IMR-90 (cell line): ENCODE measurements around the gene MAN2A2. TPM values are rescaled to one million over a fixed set of nuclear protein-coding genes. Genes with fewer than 3 reads are reported as not detected.

ENCODE experiments used
- ATAC-seq: fragments of 200-7000 bp; cut with Tn5 transposase; 2 replicates; pipeline ENCODE4 v1.9.1; 2020; ENCODE audit warnings: low read depth, mild to moderate bottlenecking, moderate library complexity
- Bru-seq: library from RNA; stranded (reverse); fragments of 400-500 nt; gene quantifications from one replicate; lab custom pipeline; 2021; lab: Mats Ljungman, UMichigan
- BruChase-seq, 2 experiments: library from RNA; stranded (reverse); fragments of 400-500 nt; gene quantifications; one replicate each; lab custom pipeline; 2021; lab: Mats Ljungman, UMichigan
- BruUV-seq: library from RNA; stranded (reverse); fragments of 400-500 nt; replicated peaks from 2 replicates; lab custom pipeline; 2021; lab: Mats Ljungman, UMichigan
- CTCF ChIA-PET: fragments of 300-600 bp; formaldehyde crosslinking; extraction: SDS; loops from one replicate; lab custom pipeline; 2021; ENCODE audit warnings: antibody characterized with exemption; lab: Yijun Ruan, JAX
- POLR2A ChIA-PET: fragments of 300-600 bp; sonication (Branson Sonifier 250); formaldehyde crosslinking; loops from one replicate; lab custom pipeline; 2022; ENCODE audit warnings: antibody characterized with exemption; ENCODE audit not compliant: unreplicated experiment; lab: Charles Lee
- DNase-seq: peaks from one replicate; pipeline ENCODE4 v3.0.0; 2013
- H2AFZ ChIP-seq: replicated peaks from 2 replicates; pipeline ENCODE3; 2013; ENCODE audit warnings: low read length, mild to moderate bottlenecking; ENCODE audit not compliant: poor library complexity
- H2AK5ac ChIP-seq: 2 replicates; pipeline ENCODE4 v1.6.1; 2013; ENCODE audit warnings: low read depth, low read length, inconsistent platforms
- H2AK9ac ChIP-seq: replicated peaks from 2 replicates; pipeline ENCODE3; 2013; ENCODE audit warnings: mild to moderate bottlenecking, low read depth, low read length, moderate library complexity; ENCODE audit not compliant: poor library complexity
- H2BK120ac ChIP-seq: 2 replicates; pipeline ENCODE4 v1.6.1; 2013; ENCODE audit warnings: low read depth, low read length, inconsistent platforms
- H2BK15ac ChIP-seq: 3 replicates; pipeline ENCODE4 v1.6.1; 2013; ENCODE audit warnings: low read depth, low read length, inconsistent platforms
- H2BK20ac ChIP-seq: 2 replicates; pipeline ENCODE4 v1.6.1; 2013; ENCODE audit warnings: low read depth, mild to moderate bottlenecking, inconsistent platforms, low read length, moderate library complexity
- H2BK5ac ChIP-seq: 2 replicates; pipeline ENCODE4 v1.6.1; 2013; ENCODE audit warnings: mild to moderate bottlenecking, low read depth, low read length, inconsistent platforms; ENCODE audit not compliant: poor library complexity, severe bottlenecking
- H3K14ac ChIP-seq: replicated peaks from 2 replicates; pipeline ENCODE4 v1.6.1; 2013; ENCODE audit warnings: low read depth, low read length, inconsistent platforms
- H3K18ac ChIP-seq: 2 replicates; pipeline ENCODE4 v1.6.1; 2013; ENCODE audit warnings: low read depth, low read length, control low read depth
- H3K23ac ChIP-seq: 2 replicates; pipeline ENCODE4 v1.6.1; 2013; ENCODE audit warnings: low read depth, low read length, inconsistent platforms
- H3K27ac ChIP-seq: 2 replicates; pipeline ENCODE4 v1.5.1; 2013; ENCODE audit warnings: mild to moderate bottlenecking, control low read depth, low read length; ENCODE audit not compliant: insufficient read depth
- H3K27me3 ChIP-seq: 2 replicates; pipeline ENCODE4 v1.6.1; 2013; ENCODE audit warnings: low read length; ENCODE audit not compliant: control insufficient read depth, insufficient read depth
- H3K36me3 ChIP-seq: 2 replicates; pipeline ENCODE4 v1.6.1; 2013; ENCODE audit warnings: low read length, mixed read lengths; ENCODE audit not compliant: control insufficient read depth, insufficient read depth
- H3K4ac ChIP-seq: 2 replicates; pipeline ENCODE4 v1.6.1; 2013; ENCODE audit warnings: low read depth, low read length, inconsistent platforms
- H3K4me1 ChIP-seq: 2 replicates; pipeline ENCODE4 v1.6.1; 2013; ENCODE audit warnings: low read length, mixed read lengths; ENCODE audit not compliant: control insufficient read depth, insufficient read depth
- H3K4me2 ChIP-seq: 2 replicates; pipeline ENCODE4 v1.6.1; 2013; ENCODE audit warnings: low read depth, mild to moderate bottlenecking, control low read depth, low read length, moderate library complexity
- H3K4me3 ChIP-seq: 2 replicates; pipeline ENCODE4 v1.5.1; 2013; ENCODE audit warnings: low read depth, mild to moderate bottlenecking, control low read depth, low read length, moderate library complexity; ENCODE audit not compliant: insufficient read depth
- H3K56ac ChIP-seq: 2 replicates; pipeline ENCODE4 v1.6.1; 2013; ENCODE audit warnings: low read length, inconsistent platforms; ENCODE audit not compliant: insufficient read depth; ENCODE audit errors: extremely low read depth
- H3K79me1 ChIP-seq, 2 experiments: 2 replicates each; pipeline ENCODE4 v1.6.1; 2013; ENCODE audit warnings: low read length in 2 of 2, inconsistent platforms in 1 of 2, low read depth in 1 of 2
- H3K9ac ChIP-seq: 2 replicates; pipeline ENCODE4 v1.6.1; 2013; ENCODE audit warnings: low read depth, low read length, control low read depth
- H3K9me1 ChIP-seq: 2 replicates; pipeline ENCODE4 v1.6.1; 2013; ENCODE audit warnings: low read length, inconsistent platforms; ENCODE audit not compliant: insufficient read depth
- H3K9me3 ChIP-seq: 2 replicates; pipeline ENCODE4 v1.6.1; 2013; ENCODE audit warnings: low read length; ENCODE audit not compliant: control insufficient read depth, insufficient read depth
- H4K20me1 ChIP-seq: 2 replicates; pipeline ENCODE4 v1.6.1; 2013; ENCODE audit warnings: low read length, inconsistent platforms; ENCODE audit not compliant: insufficient read depth
- H4K5ac ChIP-seq: 2 replicates; pipeline ENCODE4 v1.6.1; 2013; ENCODE audit warnings: mild to moderate bottlenecking, low read depth, low read length, control low read depth
- H4K8ac ChIP-seq, 2 experiments: 2 replicates each; pipeline ENCODE4 v1.6.1; 2013; ENCODE audit warnings: low read depth in 2 of 2, low read length in 2 of 2, control low read depth in 1 of 2, inconsistent platforms in 1 of 2
- H4K91ac ChIP-seq: 2 replicates; pipeline ENCODE4 v1.6.1; 2013; ENCODE audit warnings: low read depth, low read length, inconsistent platforms; ENCODE audit not compliant: insufficient read depth
- CEBPB ChIP-seq: IDR thresholded peaks from 2 replicates; pipeline ENCODE4 v1.6.1; 2012; ENCODE audit warnings: low read depth, low read length, improper control_type of control experiment
- CHD1 ChIP-seq: IDR thresholded peaks from 2 replicates; pipeline ENCODE4 v1.6.1; 2012; ENCODE audit warnings: low read depth, low read length, improper control_type of control experiment
- CTCF ChIP-seq: conservative IDR thresholded peaks from 2 replicates; pipeline ENCODE4 v1.5.1; 2012; ENCODE audit warnings: mild to moderate bottlenecking, low read depth, low read length, improper control_type of control experiment
- MAZ ChIP-seq: IDR thresholded peaks from 2 replicates; pipeline ENCODE4 v1.6.1; 2012; ENCODE audit warnings: low read depth, mild to moderate bottlenecking, low read length, improper control_type of control experiment, moderate library complexity, borderline replicate concordance
- MXI1 ChIP-seq: IDR thresholded peaks from 2 replicates; pipeline ENCODE4 v1.6.1; 2012; ENCODE audit warnings: low read depth, mild to moderate bottlenecking, low read length, moderate library complexity, borderline replicate concordance
- NFE2L2 ChIP-seq: fragments of 150-350 bp; IDR thresholded peaks from 2 replicates; pipeline ENCODE4 v1.6.1; 2016; ENCODE audit warnings: low read depth, mild to moderate bottlenecking, low read length
- POLR2A ChIP-seq: IDR thresholded peaks from 2 replicates; pipeline ENCODE4 v1.6.1; 2012; ENCODE audit warnings: mild to moderate bottlenecking, low read depth, low read length
- RCOR1 ChIP-seq: IDR thresholded peaks from 2 replicates; pipeline ENCODE4 v1.6.1; 2012; ENCODE audit warnings: mild to moderate bottlenecking, low read length, improper control_type of control experiment; ENCODE audit not compliant: insufficient replicate concordance
- SMC3 ChIP-seq: fragments of 150-350 bp; IDR thresholded peaks from 2 replicates; pipeline ENCODE4 v1.6.1; 2016; ENCODE audit warnings: low read depth, mild to moderate bottlenecking, antibody characterized with exemption, low read length, moderate library complexity
- WGBS, 2 experiments: methylation state at CpG; one replicate each; pipeline versions ENCODE4 v1.1.5 to v1.1.7; 2013; ENCODE audit warnings: missing lambda C conversion rate in 2 of 2; ENCODE audit not compliant: insufficient read length in 1 of 2; ENCODE audit errors: extremely low coverage in 2 of 2; 5-methylcytosine and 5-hydroxymethylcytosine counted together
- dilution Hi-C: fragments of 300-500 bp; cut with HindIII; formaldehyde crosslinking; loops from one replicate; pipeline ENCODE4 v1.14.3; 2018; ENCODE audit warnings: low sequenced_read_pairs; ENCODE audit not compliant: unreplicated experiment
- in situ Hi-C: fragments of 300-500 bp; cut with MboI; formaldehyde crosslinking; loops from 3 replicates; pipeline ENCODE4 v1.14.3; 2019; ENCODE audit warnings: low sequenced_read_pairs, inconsistent platforms, mixed read lengths
- intact Hi-C: fragments of 100-400 bp; cut with micrococcal nuclease; formaldehyde crosslinking; loops from 2 replicates; pipeline ENCODE4 v1.10.0; 2022
- long read RNA-seq: library from polyadenylated mRNA; unstranded; transcript quantifications from one replicate; pipeline ENCODE4 v2.0.0, GENCODE V29; 2021; ENCODE audit not compliant: unreplicated experiment
- polyA plus RNA-seq, 3 experiments: library from polyadenylated mRNA; depleted of rRNA; stranded (reverse); fragments of >200 nt; gene quantifications; 2 replicates each; pipeline ENCODE4 v1.2.3, GENCODE V29; 2012; ENCODE audit warnings: low replicate concordance in 1 of 3
- total RNA-seq: library from RNA; depleted of rRNA; stranded (reverse); fragments of >200 nt; gene quantifications from 2 replicates; pipeline ENCODE4 v1.2.3, GENCODE V29; 2012; rRNA removed
- TF ChIP-seq, protein P1 (sequence below): fragments of 150-350 bp; IDR thresholded peaks from 2 replicates; pipeline ENCODE4 v1.6.1; 2017; ENCODE audit warnings: mild to moderate bottlenecking, antibody characterized with exemption, low read length, low read depth

MAN2A2 gene
- total RNA-seq (3.4 and 6.1 TPM in 2 replicates), polyA plus RNA-seq (2012; rRNA removed) (52.5 and 55.5 TPM in 2 replicates), Bru-seq, nascent RNA (percentile 48 among the genes with signal in this experiment), BruChase-seq, experiment 1, labeled RNA remaining after a 6-hour chase (percentile 57 among the genes with signal in this experiment), BruChase-seq, experiment 2, labeled RNA remaining after a 2-hour chase (percentile 54 among the genes with signal in this experiment)
- polyA plus RNA-seq (2012; cell fraction: cytosol; rRNA removed): 22.5 and 26.8 TPM in 2 replicates
- polyA plus RNA-seq (2012; cell fraction: nucleus; rRNA removed; ENCODE audit: low replicate concordance): 104 and 294 TPM in 2 replicates
- long read RNA-seq, transcript MAN2A2-212 (4 exons, 623 nt): major isoform, 5 of 35 reads
- long read RNA-seq, partial matches to known transcripts: 26 of 35 reads
- long read RNA-seq, other reads (novel, unspliced or antisense): 4 of 35 reads

GRCh38 chr15:90902840-90903732 lies at the start of gene MAN2A2:
MAN2A2 (plus strand) TSS chr15:90903302; CDS start chr15:90904208, 906 bp downstream.
- Histone ChIP-seq H3K9me3 (no peaks in the 10 kb centered on the region), H3K4me2 (peak within 1 kb of the TSS; percentile 97), H2BK20ac (peak within 1 kb of the TSS; percentile 3; the same call in 1 of the 2 replicates), H3K4me3 (peak within 1 kb of the TSS; percentile 56), H2BK15ac (0 out of 3 replicates have a peak within 1 kb of the TSS, but pooled peaks have one; percentile 3), H4K5ac (peak within 1 kb of the TSS; percentile 15), H2AK5ac (no peak within 1 kb of the TSS), H4K8ac (peak within 1 kb of the TSS; percentile 21 to 97), H3K79me1 (peaks cover 0 to 13% of the 10 kb centered on the region in 2 experiments; a peak in 2 of 4 replicates), H4K91ac (peak within 1 kb of the TSS; percentile 54; the same call in 1 of the 2 replicates), H3K4me1 (peaks cover 4% of the 10 kb centered on the region; the same call in 1 of the 2 replicates), H3K18ac (peak within 1 kb of the TSS; percentile 1; the same call in 1 of the 2 replicates), H3K14ac (peak within 1 kb of the TSS; percentile 86), H3K56ac (peak within 1 kb of the TSS; percentile 76; the same call in 1 of the 2 replicates), H3K27ac (peak within 1 kb of the TSS; percentile 71), H3K9me1 (no peaks in the 10 kb centered on the region), H2AFZ (peak within 1 kb of the TSS; percentile 94), H4K20me1 (no peaks in the 10 kb centered on the region), H2AK9ac (peak within 1 kb of the TSS; percentile 88), H2BK5ac (peak within 1 kb of the TSS; percentile 32), H3K27me3 (no peaks in the 10 kb centered on the region), H3K23ac (peak within 1 kb of the TSS; percentile 77), H2BK120ac (peak within 1 kb of the TSS; percentile 74; the same call in 1 of the 2 replicates), H3K4ac (peak within 1 kb of the TSS; percentile 78), H3K9ac (peak within 1 kb of the TSS; percentile 64), H3K36me3 (peaks cover 18% of the 10 kb centered on the region; the same call in 1 of the 2 replicates)
- CTCF ChIA-PET: interaction anchor here (0.6 to 1.9 kb wide), 3 partner anchors 17 to 255 kb away, joined by 3 to 8 read pairs (median 3); partner anchors contain the start of gene HDDC3
- dilution Hi-C loops: no loop called here
- BruUV-seq: no TSS peak
- POLR2A ChIA-PET: interaction anchor here (0.9 kb wide), 1 partner anchor 238 kb away, joined by 5 read pairs; no protein-coding TSS in a partner anchor
- TF ChIP-seq POLR2A (no peak), CEBPB (no peak), SMC3 (no peak), RCOR1 (no peak), CTCF (no peak), CHD1 (no peak), MAZ (no peak), NFE2L2 (no peak), MXI1 (no peak)
- TF ChIP-seq, protein P1, sequence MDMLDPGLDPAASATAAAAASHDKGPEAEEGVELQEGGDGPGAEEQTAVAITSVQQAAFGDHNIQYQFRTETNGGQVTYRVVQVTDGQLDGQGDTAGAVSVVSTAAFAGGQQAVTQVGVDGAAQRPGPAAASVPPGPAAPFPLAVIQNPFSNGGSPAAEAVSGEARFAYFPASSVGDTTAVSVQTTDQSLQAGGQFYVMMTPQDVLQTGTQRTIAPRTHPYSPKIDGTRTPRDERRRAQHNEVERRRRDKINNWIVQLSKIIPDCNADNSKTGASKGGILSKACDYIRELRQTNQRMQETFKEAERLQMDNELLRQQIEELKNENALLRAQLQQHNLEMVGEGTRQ: no peak
- in situ Hi-C loops: no loop called here
- 0% methylated on average over 56 of the region's 81 CpGs; no CpG with 5 or more reads in 1 of the 2 experiments for WGBS, 2 experiments
- DNase-seq: peak; percentile 39
- ATAC-seq: peak; percentile 56
- intact Hi-C loops: loop anchor here (2.0 kb wide), 1 partner anchor 32 kb away; the partner anchor contains the start of gene UNC45A
